Mammary epithelial cell (primary cell): ENCODE measurements around the gene KRT75.

Experiments
- EZH2 ChIP-seq: IDR thresholded peaks from 2 replicates; pipeline ENCODE4 v1.6.1; 2012; ENCODE audit warnings: low read length, inconsistent platforms, borderline replicate concordance
- TF ChIP-seq, protein P1 (sequence below), 2 donors: IDR thresholded peaks in 1 of 2; conservative IDR thresholded peaks in 1 of 2; 2 replicates each; pipeline ENCODE4 v1.5.1; 2011 to 2012; ENCODE audit warnings: inconsistent platforms in 2 of 2, low read length in 2 of 2, mild to moderate bottlenecking in 2 of 2, control low read depth in 1 of 2, low read depth in 1 of 2; ENCODE audit not compliant: insufficient read depth in 1 of 2; ENCODE audit errors: extremely low read depth in 1 of 2

DNA sequence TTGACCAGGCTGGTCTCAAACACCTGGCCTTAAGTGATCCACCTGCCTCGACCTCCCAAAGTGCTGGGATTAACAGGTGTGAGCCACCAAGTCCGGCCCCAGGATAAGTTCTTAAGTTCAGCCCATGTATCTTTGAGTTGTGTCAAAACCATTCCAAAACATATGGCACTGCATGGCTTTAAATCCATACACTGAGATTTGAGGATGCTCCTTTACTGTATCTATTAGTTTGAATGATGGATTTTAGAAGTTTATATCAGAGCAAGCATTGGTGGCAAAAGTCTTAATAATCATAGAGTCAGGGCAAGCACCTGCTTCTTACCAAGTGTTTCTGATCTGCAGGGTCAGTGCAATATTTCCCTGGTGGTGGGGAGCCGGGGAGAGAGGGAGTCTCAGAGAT, 11.7 kb upstream of the KRT75 start:
- TF ChIP-seq, protein P1, sequence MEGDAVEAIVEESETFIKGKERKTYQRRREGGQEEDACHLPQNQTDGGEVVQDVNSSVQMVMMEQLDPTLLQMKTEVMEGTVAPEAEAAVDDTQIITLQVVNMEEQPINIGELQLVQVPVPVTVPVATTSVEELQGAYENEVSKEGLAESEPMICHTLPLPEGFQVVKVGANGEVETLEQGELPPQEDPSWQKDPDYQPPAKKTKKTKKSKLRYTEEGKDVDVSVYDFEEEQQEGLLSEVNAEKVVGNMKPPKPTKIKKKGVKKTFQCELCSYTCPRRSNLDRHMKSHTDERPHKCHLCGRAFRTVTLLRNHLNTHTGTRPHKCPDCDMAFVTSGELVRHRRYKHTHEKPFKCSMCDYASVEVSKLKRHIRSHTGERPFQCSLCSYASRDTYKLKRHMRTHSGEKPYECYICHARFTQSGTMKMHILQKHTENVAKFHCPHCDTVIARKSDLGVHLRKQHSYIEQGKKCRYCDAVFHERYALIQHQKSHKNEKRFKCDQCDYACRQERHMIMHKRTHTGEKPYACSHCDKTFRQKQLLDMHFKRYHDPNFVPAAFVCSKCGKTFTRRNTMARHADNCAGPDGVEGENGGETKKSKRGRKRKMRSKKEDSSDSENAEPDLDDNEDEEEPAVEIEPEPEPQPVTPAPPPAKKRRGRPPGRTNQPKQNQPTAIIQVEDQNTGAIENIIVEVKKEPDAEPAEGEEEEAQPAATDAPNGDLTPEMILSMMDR (conservative IDR thresholded peaks at IDR 0.05 in 1 of 2, IDR thresholded peaks at IDR 0.05 in 1 of 2; ENCODE audit: extremely low read depth in 1 of 2, insufficient read depth in 1 of 2, low read depth in 1 of 2, low read length in 2 of 2) = no peak
- TF ChIP-seq EZH2 = no peak
